RWPE2 (cell line): ENCODE measurements around the gene LRRC27.

Experiments
- ATAC-seq: fragments of 200-7000 bp; cut with Tn5 transposase; 3 replicates; pipeline ENCODE4 v1.9.1; 2021; ENCODE audit warnings: low read depth
- DNase-seq: peaks from one replicate; pipeline ENCODE4 v3.0.0-alpha.2; 2020; ENCODE audit warnings: low spot score
- H3K27ac ChIP-seq: fragments of 450-650 bp; 2 replicates; pipeline ENCODE4 v1.5.1; 2017; ENCODE audit warnings: mild to moderate bottlenecking; ENCODE audit not compliant: poor library complexity, severe bottlenecking
- H3K27me3 ChIP-seq: fragments of 250-450 bp; sonication (Bioruptor Pico); 2 replicates; pipeline ENCODE4 v1.5.1; 2021; ENCODE audit warnings: mild to moderate bottlenecking, moderate library complexity; ENCODE audit not compliant: insufficient read depth, poor library complexity, severe bottlenecking
- H3K36me3 ChIP-seq: fragments of 250-450 bp; sonication (Bioruptor Pico); 2 replicates; pipeline ENCODE4 v1.5.1; 2020; ENCODE audit warnings: low read depth, mild to moderate bottlenecking, moderate library complexity
- H3K4me1 ChIP-seq: fragments of 250-450 bp; sonication (Bioruptor Pico); 2 replicates; pipeline ENCODE4 v1.5.1; 2021; ENCODE audit warnings: mild to moderate bottlenecking, moderate library complexity; ENCODE audit not compliant: insufficient read depth, poor library complexity, severe bottlenecking
- H3K4me3 ChIP-seq: fragments of 250-450 bp; sonication (Bioruptor Pico); 2 replicates; pipeline ENCODE4 v1.5.1; 2021; ENCODE audit warnings: mild to moderate bottlenecking, moderate library complexity; ENCODE audit not compliant: severe bottlenecking
- H3K9me3 ChIP-seq: fragments of 250-450 bp; sonication (Bioruptor Pico); 2 replicates; pipeline ENCODE4 v1.5.1; 2021; ENCODE audit warnings: mild to moderate bottlenecking, moderate library complexity; ENCODE audit not compliant: severe bottlenecking
- TF ChIP-seq, protein P1 (sequence below): fragments of 450-650 bp; IDR thresholded peaks from one replicate; pipeline ENCODE4 v1.5.1; 2017; ENCODE audit warnings: mild to moderate bottlenecking, moderate library complexity; ENCODE audit not compliant: poor library complexity, severe bottlenecking

LRRC27 gene

DNA sequence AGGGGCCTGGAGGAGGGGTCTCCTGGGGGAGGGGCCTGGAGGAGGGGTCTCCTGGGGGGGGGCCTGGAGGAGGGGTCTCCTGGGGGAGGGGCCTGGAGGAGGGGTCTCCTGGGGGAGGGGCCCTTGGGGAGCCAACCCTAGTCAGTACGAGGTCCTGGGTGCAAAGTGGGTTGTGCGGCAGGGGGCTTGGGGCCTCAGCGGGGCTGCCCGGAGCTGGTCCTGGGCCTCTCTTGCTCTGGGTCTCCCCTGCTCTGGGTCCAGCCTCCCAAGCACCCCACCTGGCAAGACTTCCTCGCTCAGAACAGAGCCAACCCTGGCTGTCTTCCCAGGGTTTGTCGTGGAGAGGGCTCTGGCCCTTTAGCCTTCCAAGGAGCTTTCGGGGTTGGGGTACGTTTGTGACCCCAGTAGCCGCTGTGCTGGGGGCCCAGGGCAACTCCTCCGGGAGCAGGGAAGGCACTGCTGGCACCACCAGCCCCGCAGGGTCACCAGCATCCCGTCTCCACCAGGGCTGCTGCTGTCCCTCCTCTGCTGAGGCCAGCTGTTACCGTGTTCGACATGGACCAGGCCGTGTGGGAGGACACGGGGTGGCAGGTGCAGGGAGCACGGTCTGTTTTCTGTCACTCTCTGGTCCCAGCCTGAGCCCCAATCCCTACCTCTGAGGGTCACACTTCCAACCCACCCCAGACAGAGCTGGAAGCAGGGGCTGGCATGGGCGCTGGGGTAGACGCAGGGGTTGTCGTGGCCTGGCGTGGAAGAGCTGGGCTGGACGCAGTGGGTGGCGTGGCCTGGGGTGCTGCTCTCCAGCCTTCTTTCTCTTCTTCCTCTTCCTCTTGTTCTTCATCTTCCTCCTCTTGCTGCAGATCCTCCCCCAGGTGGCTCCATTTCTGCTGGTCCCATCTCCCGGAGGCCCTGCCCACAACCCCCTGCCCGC is 87.8 kb downstream of the LRRC27 start:
- DNase-seq (no peak), ATAC-seq (no peak)
- Histone ChIP-seq H3K36me3 (peaks cover 7% of the 10 kb centered on the region; the same call in 1 of the 2 replicates), H3K9me3 (no peaks in the 10 kb centered on the region), H3K4me1 (peaks cover 31% of the 10 kb centered on the region), H3K27ac (peak overlapping the region; percentile 62), H3K27me3 (no peaks in the 10 kb centered on the region), H3K4me3 (no peak overlapping the region)
- TF ChIP-seq, protein P1, sequence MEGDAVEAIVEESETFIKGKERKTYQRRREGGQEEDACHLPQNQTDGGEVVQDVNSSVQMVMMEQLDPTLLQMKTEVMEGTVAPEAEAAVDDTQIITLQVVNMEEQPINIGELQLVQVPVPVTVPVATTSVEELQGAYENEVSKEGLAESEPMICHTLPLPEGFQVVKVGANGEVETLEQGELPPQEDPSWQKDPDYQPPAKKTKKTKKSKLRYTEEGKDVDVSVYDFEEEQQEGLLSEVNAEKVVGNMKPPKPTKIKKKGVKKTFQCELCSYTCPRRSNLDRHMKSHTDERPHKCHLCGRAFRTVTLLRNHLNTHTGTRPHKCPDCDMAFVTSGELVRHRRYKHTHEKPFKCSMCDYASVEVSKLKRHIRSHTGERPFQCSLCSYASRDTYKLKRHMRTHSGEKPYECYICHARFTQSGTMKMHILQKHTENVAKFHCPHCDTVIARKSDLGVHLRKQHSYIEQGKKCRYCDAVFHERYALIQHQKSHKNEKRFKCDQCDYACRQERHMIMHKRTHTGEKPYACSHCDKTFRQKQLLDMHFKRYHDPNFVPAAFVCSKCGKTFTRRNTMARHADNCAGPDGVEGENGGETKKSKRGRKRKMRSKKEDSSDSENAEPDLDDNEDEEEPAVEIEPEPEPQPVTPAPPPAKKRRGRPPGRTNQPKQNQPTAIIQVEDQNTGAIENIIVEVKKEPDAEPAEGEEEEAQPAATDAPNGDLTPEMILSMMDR = no peak

DNA sequence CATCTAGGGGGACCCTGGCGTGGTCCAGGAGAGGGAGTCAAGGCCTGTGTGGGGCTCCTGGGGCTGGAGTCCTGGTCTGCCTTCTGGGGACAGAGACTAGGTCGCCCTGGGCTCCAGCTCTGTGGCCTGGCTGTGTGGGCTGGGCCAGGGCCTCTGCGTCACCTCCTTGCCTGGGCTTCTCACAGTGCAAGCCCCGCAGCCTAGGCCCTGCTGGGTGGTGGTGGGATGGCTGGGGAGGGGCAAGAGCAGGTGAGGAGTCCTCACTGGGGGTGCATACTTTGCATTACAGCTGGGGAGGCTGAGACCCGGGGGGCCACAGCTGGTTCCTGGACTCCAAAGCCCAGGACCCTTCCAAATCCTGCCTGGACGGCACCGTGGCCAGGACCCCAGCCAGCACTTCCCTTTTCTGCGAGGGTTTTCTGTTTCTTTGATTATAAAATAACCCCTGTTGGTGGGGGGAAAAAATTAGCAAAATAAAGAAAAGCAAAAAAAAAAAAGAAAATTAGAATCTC is 88.5 kb downstream of the LRRC27 start:
- H3K36me3 ChIP-seq = peaks cover 3% of the 10 kb centered on the region; the same call in 1 of the 2 replicates
- ATAC-seq = no peak
- no peaks in the 10 kb centered on the region for H3K27me3 ChIP-seq
- no peak overlapping the region for H3K4me3 ChIP-seq
- DNase-seq = no peak
- peak overlapping the region; percentile 38 for H3K27ac ChIP-seq
- H3K4me1 ChIP-seq = peaks cover 32% of the 10 kb centered on the region
- H3K9me3 ChIP-seq = no peaks in the 10 kb centered on the region
- TF ChIP-seq, protein P1 = no peak

DNA sequence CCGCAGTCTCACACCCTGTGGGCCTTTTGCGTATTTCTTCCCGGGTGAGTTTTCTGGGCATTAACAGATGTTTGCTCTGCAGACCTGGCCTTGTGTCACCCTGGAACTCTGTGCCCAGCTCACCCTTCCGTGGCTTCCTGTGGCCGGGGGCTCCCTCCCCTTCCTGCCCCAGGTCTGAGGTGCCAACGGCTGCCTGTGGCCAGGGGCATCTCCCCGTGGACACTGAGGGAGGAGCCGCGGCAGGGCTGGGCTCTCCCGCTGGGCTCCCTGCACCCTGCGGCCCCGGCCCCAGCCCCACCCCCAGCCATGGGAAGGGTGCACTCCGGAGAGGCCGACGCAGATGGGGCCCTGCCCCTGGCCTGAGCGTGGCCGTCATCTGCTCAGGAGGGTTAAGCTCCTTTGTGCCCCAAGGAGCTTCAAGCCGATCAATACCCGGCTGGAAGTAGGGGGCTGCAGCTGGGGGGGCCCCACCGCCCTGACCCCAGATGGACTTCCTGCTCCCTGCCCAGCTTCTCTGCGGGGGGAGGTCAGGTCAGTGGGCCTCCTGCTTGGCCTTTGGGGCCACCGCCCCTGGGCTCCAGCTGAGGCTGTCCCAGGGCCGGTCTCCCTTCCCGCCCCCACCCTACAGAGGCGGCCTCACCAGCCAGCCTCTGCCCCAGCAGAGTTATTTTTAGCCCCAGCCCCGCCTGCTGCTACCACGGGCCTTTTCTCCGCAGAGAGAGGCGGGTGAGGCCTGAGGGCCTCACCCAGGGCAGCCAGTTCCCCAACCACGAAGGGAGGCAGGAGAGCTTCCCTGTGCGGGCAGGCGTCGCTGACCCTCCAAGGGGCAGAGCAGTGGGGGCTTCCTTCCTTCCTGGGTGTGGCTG is 89.2 kb downstream of the LRRC27 start:
- H3K36me3 ChIP-seq = no peaks in the 10 kb centered on the region
- H3K27ac ChIP-seq = peak overlapping the region; percentile 38
- peak; percentile 71 for ATAC-seq
- no peak for DNase-seq
- TF ChIP-seq, protein P1 = no peak
- no peaks in the 10 kb centered on the region for H3K27me3 ChIP-seq
- no peak overlapping the region for H3K4me3 ChIP-seq
- peaks cover 32% of the 10 kb centered on the region for H3K4me1 ChIP-seq
- no peaks in the 10 kb centered on the region for H3K9me3 ChIP-seq

DNA sequence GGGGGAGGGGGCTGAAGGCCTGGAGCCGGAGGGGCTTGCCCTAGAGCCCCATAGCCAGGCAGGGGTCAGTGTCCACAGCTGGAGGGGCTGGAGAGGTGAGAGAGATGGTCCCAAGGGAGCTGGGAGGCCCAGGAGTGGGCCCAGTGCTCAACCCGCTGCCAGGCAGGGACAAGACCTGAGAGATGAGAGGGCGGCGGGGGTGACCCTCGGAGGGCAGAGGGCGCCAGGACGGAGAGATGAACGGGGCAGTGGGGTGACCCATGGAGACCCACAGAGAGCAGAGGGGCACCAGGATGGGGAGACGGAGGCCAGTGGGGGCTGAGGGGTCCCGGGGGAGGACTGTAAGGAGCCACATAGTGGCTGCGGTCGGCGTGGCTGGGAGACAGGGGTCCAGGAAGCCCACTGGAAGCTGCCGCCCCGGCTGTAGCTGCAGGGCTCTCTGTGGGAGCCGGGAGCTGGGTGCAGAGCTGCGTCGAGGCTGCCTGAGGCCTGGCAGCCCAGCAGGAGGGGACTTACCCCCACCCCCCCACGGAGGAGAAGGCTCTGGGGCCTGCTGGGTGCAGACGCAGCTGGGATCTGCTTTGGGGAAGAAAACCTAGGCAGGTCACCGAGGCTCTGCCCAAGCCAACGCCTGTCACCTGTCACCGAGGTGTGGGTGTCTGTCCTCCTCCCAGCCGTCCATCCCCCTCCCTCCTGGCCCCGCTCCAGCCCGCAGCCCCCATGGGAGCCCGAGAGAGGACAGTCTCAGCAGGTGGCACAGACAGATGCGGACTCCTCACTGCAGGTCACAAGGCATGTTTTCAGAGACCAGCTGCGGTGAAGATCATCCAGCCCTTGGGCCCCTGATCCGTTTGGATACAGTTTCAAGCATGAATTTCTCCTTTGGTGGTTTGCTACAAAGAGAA is 90.1 kb downstream of the LRRC27 start:
- DNase-seq = no peak
- Histone ChIP-seq H3K4me3 (no peak overlapping the region), H3K27ac (peak overlapping the region; percentile 38), H3K27me3 (no peaks in the 10 kb centered on the region), H3K4me1 (peaks cover 32% of the 10 kb centered on the region), H3K9me3 (no peaks in the 10 kb centered on the region), H3K36me3 (no peaks in the 10 kb centered on the region)
- ATAC-seq = no peak
- TF ChIP-seq, protein P1 = no peak
